GM18508 (cell line): ENCODE results near the gene SH3TC1.

Experiments used
- ATAC-seq: cut with Tn5 transposase; IDR thresholded peaks from one replicate; pipeline ENCODE4 v1.9.1; 2021; ENCODE audit warnings: moderate number of reproducible peaks; ENCODE audit not compliant: insufficient read depth, unreplicated experiment

The SH3TC1 gene

DNA sequence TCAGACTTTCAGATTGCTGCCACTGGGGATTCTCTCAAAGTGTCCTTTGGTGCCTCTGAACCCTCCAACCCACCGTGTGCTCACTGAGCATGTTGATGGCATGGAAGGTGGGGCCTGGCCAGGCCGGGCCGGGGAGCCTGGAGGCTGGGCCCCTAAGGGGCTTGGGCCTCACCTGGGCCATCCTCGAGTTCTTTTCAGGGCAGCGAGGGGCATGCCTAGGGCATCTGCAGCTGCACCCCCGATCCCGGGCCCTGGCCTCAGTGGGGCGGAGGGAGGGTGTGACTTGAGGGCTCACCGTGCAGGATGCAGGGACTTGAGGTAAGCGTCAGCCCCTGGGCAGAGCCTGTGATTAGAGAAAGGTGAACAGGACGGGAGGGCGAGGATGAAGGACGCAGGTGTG is 1.6 kb upstream of the SH3TC1 start:
- ATAC-seq, result no peak

DNA sequence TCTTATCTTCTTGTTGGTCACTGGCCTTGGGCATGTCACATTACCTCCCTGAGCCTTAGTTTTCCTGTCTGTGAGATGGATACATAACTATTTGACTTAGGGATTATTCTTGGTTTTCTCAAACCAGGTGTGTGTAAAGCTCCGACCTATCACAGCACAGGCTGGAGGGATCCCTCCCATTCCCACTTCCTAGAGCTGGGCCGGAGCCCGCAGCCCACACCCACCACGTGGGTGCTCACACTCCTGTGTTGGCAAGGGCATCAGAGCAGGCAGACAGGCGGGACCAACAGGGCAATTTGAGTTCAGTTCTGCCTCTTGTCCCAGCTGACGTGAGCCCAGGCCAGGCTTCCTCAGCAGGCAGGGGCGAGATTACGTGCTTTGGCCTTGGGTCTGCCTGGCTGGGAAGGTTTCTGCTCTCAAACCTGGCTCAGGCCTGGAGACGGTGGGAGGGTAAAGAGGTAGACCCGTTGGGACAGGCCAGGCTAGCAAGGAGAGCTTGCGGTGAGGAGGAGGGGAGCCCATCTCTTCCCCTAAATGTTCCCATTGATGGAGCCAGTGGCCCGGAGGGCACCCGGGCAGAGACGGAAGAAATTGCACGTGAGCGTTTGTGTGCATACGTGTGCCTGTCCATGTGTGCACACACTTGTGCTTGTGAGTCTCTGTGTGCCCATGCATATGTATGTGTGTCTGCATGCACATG is 734 bp upstream of the SH3TC1 start:
- peak; percentile 1 for ATAC-seq

DNA sequence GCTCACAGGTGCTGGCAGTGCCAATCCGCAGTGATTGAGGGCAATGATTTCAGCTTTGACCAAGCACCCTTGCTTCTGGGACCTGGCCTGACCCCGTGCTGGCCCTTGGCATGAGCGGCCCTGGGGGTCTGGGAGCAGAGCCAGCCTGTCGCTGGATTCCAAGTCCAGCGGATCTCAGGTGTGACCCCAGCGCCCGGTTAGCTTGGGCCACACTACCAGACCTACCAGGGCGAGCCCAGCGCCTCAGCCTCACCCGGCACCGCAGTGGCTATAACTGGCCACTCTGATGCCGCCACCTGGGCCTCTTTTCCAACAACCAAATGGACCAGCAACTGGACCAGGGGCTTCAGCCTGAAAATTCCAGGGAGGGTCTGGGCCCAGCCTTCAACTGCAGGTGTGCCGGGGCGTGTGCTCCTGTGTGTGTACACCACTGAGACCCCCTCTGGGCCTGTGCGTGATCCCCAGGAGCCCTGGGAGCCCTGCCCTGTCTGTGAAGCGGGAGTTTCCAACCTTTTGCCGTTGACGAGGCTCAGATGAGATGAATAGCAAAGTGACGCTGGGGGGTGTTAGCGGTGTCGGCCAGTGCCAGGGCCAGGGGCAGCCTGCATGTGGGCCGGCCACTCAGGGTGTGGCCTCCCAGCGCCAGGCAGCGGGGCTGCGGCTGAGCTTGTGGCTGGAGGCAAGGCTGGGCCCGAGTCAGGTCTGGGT is 658 bp downstream of the SH3TC1 start:
- ATAC-seq, result no peak

DNA sequence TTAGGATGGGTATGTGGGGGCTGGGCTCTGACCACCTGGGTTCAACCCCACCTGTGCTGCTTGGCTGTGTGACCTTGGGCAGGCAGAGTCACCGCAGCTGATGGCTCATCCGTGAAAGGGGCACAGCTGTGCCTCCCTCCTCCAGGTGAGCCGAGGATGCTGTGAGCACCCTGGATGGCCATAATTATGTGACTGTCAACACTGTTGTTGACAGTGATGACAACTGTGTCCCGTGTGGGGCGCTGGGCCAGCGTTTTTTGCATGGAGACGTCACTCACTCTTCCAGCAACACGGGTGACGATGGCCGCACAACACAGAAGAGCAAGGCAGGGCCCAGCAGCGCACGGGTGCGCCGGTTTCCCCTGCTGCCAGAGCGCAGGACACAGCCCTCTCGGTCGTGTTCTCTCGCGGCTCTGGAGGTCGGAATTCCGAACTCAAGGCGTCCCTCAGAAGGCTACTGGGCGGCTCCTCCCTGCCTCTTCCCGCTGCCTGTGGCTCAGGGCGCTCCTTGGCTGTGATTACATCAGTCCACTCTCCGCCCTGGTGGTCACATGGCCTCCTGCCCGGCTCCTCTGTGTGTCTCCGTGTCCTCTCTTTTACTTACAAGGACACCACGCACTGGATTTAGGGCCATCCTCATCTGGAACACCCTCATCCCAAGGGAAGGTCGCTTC is 1.3 kb downstream of the SH3TC1 start:
- ATAC-seq, result no peak

DNA sequence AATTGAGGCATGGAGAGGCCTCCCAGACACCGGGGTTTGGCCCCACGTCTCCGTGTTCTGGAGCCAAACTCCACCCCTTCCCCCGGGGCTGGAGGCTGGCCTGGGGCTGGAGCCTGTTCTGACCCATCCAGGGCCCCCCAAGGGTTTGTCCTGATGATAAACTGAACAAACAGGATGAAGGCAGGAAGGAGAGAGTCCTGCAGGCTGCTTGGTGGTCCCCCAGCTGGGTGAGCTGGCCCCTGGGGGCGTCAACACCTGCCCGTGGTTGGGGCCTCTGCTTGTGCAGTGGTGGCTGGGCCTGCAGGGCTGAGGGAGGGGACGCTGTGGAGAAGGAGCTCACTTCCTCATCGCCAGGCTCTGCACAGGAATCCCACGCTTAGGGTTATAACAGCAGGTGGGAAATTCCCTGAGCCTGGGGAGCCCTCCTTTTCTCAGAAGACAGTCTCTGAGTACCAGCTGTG is 2.3 kb downstream of the SH3TC1 start:
- ATAC-seq, result peak; percentile 29

DNA sequence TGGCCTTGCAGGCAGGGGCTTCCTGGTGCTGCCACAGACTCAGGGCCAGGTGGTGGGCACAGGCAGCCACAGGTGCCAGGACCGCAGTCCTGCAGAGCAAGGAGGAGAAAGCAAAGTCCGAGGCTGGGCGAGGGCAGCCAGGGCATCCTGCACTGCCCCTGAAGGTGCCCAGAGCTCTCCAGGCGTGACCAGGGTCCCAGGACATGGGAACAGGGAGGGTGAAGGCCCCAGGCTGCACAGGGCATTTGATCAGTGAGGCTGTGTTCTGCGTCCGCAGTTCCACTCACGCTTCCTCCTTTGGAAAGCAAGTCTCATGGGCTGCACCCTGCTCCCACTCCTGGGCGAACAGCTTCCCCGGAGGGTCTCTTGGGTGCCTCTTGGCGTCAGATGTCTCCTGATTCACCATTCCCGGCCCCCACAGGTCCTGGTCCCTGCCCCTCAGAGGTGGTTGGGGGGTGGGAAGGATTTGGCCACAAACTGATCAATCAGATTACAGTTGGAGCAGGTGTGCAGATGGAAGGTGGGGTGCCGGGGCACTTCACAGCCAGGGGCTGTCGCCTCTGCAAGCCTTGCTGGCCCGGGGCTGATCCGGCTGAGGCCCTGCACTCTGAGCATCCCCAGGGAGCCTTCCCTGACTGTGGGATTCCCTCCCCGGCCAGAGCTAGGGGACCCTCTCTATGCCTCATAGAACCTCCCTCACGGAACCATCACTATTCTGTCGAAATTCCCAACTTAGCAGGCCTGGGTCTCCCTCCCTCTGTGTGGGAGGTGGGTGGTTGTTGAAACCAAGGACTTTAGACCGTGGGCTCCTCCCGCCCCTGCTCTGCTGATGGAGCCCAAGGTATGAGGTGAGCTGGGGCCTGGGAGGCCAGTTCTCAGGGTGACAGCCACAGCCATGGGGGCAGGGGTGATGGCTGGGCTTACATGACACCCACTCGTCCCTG is 3.3 kb downstream of the SH3TC1 start:
- ATAC-seq, result no peak

DNA sequence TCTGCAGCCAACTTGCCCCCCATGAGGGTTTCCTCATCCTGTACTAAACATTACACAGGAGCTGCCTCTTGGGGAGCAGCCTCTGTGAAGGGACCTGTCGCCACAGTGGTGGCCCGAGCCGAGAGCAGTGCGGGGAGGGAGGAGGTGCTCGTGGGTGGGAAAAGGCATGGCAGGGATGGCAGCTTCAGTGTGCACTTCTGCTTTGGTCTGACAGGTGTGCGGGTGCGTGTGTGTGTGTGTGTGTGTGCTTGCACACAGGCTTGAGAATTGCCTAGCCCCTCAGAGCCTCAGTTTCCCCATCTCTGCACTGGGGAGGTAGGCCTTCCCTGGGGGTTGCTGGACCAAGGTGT is 3.9 kb downstream of the SH3TC1 start:
- ATAC-seq, result no peak

DNA sequence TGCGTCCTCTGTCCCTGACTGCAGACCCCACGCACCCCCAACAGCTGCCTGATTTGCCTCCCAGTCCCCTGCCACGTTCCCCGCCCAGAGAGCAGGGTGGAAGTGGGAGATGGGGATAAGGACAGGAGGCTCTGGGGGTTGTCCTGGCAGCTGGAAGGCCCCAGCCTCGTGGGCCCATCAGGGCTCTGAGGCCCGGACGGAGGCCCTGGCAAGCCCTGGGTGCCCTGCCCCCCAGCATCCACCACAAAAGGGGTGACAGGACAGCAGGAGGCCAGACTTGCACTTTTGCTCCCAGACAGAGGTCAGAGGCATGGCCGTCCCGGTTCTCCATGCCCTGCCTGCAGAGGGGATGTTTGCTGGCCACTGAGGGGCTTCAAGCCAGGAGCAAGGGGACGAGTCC is 4.7 kb downstream of the SH3TC1 start:
- no peak for ATAC-seq

DNA sequence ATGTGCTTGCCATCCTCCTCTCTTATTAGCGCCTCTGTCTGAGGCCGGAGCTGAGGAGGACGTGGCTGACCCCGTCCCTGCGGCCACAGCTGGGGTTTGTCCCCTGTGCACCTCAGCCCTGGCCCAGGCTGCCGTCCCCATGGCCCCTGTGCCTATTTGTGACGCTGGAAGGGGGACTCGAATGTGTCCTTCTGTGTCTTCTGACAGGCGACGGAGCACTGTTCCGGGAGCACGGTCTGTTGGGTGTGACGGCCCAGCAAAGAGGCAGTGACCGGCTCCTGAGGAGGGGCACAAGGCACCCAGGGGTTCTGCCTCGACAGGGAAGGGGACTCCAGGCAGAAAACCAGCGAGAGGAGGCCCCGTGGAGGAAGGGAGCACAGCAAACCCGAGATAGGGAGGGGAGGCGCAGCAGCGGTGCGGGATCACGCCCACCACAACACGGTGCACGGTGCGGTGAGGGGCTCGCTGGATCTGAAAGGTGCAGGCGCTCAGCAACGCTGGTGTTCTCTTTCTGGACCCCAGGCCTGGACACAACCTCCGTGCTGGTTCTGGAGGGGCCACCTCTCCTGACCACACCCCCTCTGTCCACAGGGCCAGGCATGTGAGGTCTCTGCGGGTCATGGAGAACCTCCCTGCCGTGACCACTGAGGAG is 5.6 kb downstream of the SH3TC1 start:
- ATAC-seq, result no peak

DNA sequence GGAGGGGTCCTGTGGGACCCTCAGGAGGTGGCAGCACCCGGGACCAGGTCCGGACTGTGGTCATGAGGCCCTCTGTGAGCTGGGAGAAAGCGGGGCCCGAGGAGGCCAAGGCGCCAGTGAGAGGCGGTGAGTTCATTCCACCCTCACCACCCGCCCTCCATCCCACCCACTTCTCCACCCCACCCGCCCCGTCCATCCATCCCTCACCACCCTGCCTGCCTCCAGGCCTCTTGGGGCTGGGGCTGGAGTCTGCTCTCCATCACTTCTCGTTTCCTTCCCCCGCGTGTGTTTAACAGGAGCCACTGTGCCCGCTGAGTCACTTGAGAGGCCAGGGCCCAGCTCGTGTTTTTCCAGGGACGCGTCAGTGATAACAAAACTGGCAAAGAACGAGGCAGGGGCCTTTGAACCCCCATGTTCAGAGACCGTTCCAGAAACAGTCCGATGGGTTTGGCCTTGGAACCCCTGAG is 6.2 kb downstream of the SH3TC1 start:
- no peak for ATAC-seq

DNA sequence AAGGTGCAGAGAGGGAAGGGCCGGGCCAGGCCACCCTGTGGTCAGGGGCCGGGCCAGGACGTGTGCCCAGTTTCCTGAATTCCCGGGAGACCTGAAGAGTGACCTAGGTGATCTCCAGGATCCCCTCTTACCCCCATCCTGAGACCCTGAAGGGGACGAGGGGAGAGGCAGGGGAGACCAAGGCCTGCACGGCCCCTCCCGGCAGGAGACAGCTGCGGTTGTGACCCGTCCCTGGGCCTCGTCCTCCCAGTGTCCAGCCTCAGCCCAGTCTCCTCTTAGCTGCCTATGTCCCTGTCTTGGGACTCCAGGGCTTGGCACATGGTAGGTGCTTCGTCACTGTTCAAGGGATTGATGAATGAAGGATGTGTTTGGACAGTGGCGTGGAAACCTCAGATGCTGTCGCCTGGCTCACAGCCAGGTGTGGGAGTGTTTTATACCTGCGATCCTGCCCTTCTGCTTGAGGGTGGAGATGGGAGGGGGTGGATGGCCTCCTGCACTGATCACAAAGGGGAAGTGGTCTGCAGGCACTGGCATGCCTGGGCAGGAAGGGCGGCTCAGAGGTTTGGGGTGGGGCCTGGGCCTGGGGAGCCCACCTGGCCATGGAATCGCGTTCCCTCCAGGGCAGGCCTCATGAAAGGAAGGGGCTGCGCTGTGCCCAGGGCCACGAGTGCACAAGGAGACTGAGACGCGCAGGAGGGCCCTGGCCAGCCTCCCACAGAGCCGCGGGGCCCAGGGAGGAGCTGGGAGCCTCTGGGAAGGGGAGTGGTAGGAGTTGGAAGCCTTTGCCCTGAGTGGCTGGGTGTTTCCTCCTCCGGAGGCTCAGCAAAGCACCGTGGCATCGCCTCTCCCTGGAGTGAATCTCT is 6.9 kb downstream of the SH3TC1 start:
- ATAC-seq, result no peak

DNA sequence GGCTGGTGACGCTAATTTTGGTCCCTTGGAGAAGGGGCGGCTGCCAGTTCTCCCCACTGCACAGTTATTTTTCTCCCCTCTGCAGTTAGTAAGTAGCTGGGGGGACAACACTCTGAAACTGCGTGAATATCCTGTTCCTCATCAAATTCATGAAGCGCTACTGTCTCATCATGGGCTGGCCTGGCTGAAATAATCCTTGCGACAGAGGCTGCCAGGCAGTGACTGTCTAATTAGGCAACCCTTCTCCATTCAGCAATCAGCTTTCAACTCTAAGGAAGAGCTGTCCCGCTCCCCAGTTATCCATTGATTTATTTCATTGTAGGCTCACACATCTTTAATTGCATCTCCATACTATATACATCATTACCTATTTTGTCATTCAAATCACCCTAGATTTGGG is 8.2 kb downstream of the SH3TC1 start:
- no peak for ATAC-seq

DNA sequence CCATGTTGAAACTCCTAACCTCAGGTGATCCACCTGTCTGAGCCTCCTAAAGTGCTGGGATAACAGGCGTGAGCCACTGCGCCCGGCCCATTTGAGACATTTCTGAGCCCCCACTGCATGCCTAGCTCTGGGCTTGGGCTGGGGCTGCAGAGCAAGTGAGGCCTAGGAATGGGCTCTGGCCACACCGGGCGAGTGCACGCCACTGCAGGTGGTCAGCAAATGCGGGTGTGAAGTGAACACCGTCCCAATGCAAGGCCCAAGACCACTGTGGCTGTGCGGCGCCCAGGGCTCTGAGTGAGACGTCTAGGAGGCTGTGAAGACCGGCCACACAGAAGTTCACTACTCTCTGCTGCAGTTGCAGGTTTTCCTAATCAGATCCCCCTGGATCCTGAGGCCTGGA is 9.5 kb downstream of the SH3TC1 start:
- no peak for ATAC-seq

DNA sequence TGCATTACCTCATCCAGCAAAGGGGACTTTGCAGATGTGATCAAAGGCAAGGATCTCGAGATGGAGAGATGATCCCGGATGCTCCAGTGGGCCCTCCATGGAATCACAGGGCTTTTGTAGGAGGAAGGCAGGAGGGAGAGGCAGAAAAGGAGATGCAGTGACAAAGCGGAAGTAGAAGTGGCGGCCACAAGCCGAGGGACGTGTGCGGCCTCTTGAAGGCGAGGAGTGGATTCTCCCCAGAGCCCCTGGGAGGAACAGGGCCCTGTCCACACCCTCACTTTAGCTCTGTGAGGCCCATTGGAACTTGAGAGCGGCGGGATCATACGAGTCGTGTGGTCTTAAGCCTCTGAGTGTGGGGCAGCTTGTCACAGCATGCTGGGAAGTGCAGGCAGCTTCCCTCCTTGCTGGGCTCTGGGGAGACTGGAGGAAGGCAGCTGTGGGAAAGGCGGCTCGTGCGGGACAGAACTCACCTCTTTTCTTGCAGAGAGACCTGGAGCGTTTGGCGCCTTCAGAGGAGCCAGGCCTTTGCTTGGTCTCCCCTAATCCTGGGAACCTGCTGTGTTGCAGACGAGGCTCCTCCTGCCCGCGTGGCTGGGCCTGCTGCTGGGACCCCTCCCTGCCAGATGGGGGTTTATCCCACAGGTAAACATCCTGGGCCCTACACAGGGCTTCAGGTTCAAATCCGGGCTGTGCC is 10.2 kb downstream of the SH3TC1 start:
- no peak for ATAC-seq

DNA sequence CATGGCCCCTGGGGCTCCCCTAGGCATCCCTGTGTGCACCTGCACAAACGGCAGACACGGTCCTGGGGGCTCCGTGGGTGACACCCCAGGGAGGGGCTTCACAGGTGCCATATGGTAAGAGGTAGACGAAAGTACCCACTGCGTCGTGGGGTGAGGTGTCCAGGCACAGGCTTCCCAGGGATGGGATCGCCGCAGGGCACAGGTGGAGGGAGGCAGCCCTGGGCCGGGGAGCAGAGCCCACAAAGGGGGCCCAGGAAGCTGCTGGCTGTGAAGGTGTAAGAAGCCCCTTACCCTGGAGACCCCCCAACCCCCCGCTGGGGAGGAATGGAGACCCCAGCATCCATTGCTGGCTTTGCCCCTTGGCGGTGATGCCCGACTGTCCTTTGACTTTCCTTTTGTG is 10.9 kb downstream of the SH3TC1 start:
- no peak for ATAC-seq

DNA sequence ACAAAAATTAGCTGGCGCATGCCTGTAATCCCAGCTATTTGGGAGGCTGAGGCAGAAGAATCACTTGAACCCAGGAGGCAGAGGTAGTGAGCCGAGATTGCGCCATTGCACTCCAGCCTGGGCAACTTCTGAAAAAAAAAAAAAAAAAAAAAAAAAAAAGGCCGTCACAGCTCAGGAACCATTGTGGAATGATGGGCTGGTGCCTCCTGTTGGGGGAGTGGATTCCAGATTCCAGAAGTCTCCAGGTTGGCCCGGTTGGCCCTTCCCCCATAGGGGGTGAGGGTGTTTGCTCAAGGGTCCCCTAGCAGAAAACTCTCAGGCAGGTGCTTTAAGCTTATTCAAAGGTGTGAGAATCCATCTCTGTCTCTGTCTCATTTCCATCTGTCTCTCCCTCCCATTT is 11.5 kb downstream of the SH3TC1 start:
- no peak for ATAC-seq

DNA sequence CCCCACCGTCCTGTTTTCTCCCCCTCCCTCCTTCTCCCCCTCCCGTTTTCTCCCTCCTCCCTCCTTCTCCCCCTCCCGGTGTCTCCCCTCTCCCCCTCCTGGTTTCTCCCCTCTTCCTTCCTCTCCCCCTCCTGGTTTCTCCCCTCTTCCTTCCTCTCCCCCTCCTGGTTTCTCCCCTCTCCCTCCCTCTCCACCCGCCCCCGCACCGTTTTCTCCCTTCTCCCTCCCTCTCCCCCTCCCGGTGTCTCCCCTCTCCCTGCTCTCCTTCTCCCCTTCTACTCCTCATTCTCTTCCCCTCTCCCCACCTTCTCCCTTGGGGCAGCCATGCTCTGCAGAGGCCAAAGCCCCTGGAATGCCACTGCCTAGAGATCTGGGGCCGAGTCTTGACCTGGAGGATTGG is 12.2 kb downstream of the SH3TC1 start:
- no peak for ATAC-seq
